SK-N-SH treated with all-trans-retinoic acid at 6 μM for 48 hours (cell line): ENCODE data around the gene CALHM2.

Source experiments
- ATAC-seq: fragments of 200-7000 bp; cut with Tn5 transposase; 3 replicates; pipeline ENCODE4 v1.9.1; 2020; ENCODE audit warnings: mild to moderate bottlenecking, moderate library complexity
- ARNTL ChIP-seq: fragments of 450-650 bp; formaldehyde crosslinking; IDR thresholded peaks from 2 replicates; pipeline ENCODE4 v1.5.0; 2020; ENCODE audit warnings: low read depth, mild to moderate bottlenecking, moderate library complexity, borderline replicate concordance
- BACH2 ChIP-seq: fragments of 250-450 bp; sonication (Bioruptor Pico); IDR thresholded peaks from 2 replicates; pipeline ENCODE4 v1.9.0; 2021; ENCODE audit warnings: mild to moderate bottlenecking, borderline replicate concordance
- CSDC2 ChIP-seq: fragments of 250-450 bp; sonication (Bioruptor Pico); IDR thresholded peaks from 2 replicates; pipeline ENCODE4 v1.5.0; 2020; ENCODE audit warnings: mild to moderate bottlenecking, moderate library complexity
- ESRRG ChIP-seq: fragments of 250-450 bp; sonication (Bioruptor Pico); IDR thresholded peaks from 2 replicates; pipeline ENCODE4 v1.6.1; 2021; ENCODE audit warnings: mild to moderate bottlenecking
- GLIS3 ChIP-seq: fragments of 250-450 bp; sonication (Bioruptor Pico); IDR thresholded peaks from 2 replicates; pipeline ENCODE4 v1.5.0; 2020; ENCODE audit warnings: mild to moderate bottlenecking, moderate library complexity
- ISL1 ChIP-seq: fragments of 250-450 bp; sonication (Bioruptor Pico); IDR thresholded peaks from 2 replicates; pipeline ENCODE4 v2.1.2; 2022; ENCODE audit warnings: mild to moderate bottlenecking, moderate library complexity
- OSR1 ChIP-seq: fragments of 250-450 bp; sonication (Bioruptor Pico); IDR thresholded peaks from 2 replicates; pipeline ENCODE4 v1.8.0; 2022; ENCODE audit warnings: moderate library complexity, mild to moderate bottlenecking, inconsistent platforms
- PPARA ChIP-seq: fragments of 250-450 bp; sonication (Bioruptor Pico); IDR thresholded peaks from 2 replicates; pipeline ENCODE4 v1.5.0; 2020; ENCODE audit warnings: mild to moderate bottlenecking, borderline replicate concordance
- SNAI2 ChIP-seq: fragments of 250-450 bp; sonication (Bioruptor Pico); IDR thresholded peaks from 2 replicates; pipeline ENCODE4 v1.5.0; 2020; ENCODE audit warnings: mild to moderate bottlenecking, moderate library complexity
- TCF4 ChIP-seq: fragments of 250-450 bp; sonication (Bioruptor Pico); IDR thresholded peaks from 2 replicates; pipeline ENCODE4 v1.8.0; 2021; ENCODE audit warnings: mild to moderate bottlenecking, moderate library complexity, borderline replicate concordance
- TOX ChIP-seq: fragments of 250-450 bp; sonication (Bioruptor Pico); IDR thresholded peaks from 2 replicates; pipeline ENCODE4 v1.8.0; 2021; ENCODE audit warnings: mild to moderate bottlenecking, moderate library complexity, borderline replicate concordance
- ZC3H10 ChIP-seq: fragments of 250-450 bp; sonication (Bioruptor Pico); IDR thresholded peaks from 2 replicates; pipeline ENCODE4 v1.5.1; 2021; ENCODE audit warnings: mild to moderate bottlenecking, moderate library complexity
- ZFP3 ChIP-seq: fragments of 250-450 bp; sonication (Bioruptor Pico); IDR thresholded peaks from 2 replicates; pipeline ENCODE4 v1.5.0; 2020; ENCODE audit warnings: mild to moderate bottlenecking, moderate library complexity
- ZFP30 ChIP-seq: fragments of 450-650 bp; formaldehyde crosslinking; IDR thresholded peaks from 2 replicates; pipeline ENCODE4 v1.5.0; 2022; ENCODE audit warnings: mild to moderate bottlenecking, moderate library complexity
- ZNF565 ChIP-seq: fragments of 450-650 bp; formaldehyde crosslinking; conservative IDR thresholded peaks from 2 replicates; pipeline ENCODE4 v1.5.0; 2020; ENCODE audit warnings: low read depth, mild to moderate bottlenecking, moderate library complexity
- ZNF70 ChIP-seq: fragments of 450-650 bp; formaldehyde crosslinking; IDR thresholded peaks from 2 replicates; pipeline ENCODE4 v1.5.0; 2020; ENCODE audit warnings: mild to moderate bottlenecking, moderate library complexity
- TF ChIP-seq, protein P1 (sequence below): fragments of 250-450 bp; sonication (Bioruptor Pico); IDR thresholded peaks from 2 replicates; pipeline ENCODE4 v1.5.0; 2020; ENCODE audit warnings: mild to moderate bottlenecking, moderate library complexity
- TF ChIP-seq, protein P2 (sequence below): fragments of 250-450 bp; sonication (Bioruptor Pico); IDR thresholded peaks from 2 replicates; pipeline ENCODE4 v1.5.1; 2021; ENCODE audit warnings: mild to moderate bottlenecking, moderate library complexity
- TF ChIP-seq, protein P3 (sequence below): fragments of 250-450 bp; sonication (Bioruptor Pico); IDR thresholded peaks from 2 replicates; pipeline ENCODE4 v1.8.0; 2020; ENCODE audit warnings: mild to moderate bottlenecking, moderate library complexity, borderline replicate concordance
- TF ChIP-seq, protein P4 (sequence below): fragments of 250-450 bp; sonication (Bioruptor Pico); IDR thresholded peaks from 2 replicates; pipeline ENCODE4 v1.8.0; 2021; ENCODE audit warnings: low read depth, mild to moderate bottlenecking, moderate library complexity, borderline replicate concordance
- TF ChIP-seq, protein P5 (sequence below): fragments of 250-450 bp; sonication (Bioruptor Pico); IDR thresholded peaks from 2 replicates; pipeline ENCODE4 v1.5.1; 2020; ENCODE audit warnings: low read depth, mild to moderate bottlenecking, moderate library complexity

CALHM2 gene

DNA sequence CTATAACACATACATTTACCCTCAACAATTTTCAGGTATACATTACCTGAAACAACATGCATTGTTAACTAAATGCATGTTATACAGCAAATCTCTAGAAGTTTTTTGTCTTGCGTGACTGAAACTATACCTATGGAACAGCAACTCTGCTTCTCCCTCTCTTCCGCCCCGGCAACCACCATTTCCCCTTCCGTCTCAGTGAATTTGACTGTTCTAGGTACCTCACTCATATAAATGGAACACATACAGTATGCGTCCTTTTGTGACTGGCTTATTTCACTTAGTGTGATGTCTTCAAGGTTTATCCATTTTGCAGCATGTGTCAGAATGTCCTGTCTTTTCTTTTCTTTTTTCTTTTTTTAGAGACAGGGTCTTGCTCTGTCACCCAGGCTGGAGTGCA is 22.5 kb downstream of the CALHM2 start:
- no peak for ATAC-seq
- no peak for TF ChIP-seq TCF4 (CRISPR knock-in tag)
- no peak for TF ChIP-seq ZFP30 (CRISPR knock-in tag)
- no peak for TF ChIP-seq ISL1 (CRISPR knock-in tag)
- no peak for TF ChIP-seq SNAI2

DNA sequence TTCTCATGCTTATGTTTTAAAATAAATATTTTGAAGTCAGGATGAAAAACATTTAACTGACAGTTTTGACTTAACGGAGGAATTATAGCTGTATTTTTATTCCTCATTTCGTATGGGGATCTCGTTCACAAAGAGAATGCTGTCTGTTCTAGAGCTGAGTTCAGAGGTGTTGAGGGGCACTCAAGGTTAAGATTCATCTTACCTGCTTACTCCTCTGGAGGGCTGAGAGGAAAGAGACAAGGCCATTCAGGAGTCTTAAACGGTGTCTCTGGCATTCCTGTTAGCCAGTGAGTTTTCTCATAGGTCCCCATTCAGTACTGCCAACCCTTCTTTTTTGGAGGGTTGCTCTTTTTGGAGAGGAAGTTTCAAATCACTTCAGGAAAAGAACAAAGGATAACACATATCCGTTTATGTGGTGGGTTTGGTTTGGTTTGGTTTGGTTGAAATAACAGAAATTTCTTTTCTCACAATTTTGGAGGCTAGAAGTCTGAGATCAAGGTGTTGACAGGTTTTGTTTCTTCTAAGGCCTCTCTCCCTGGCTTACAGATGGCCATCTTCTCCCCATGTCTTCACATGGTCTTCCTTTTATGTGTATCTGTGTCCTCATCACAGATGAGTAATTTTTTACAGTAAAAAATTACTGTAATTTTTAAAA is 23.1 kb downstream of the CALHM2 start:
- TF ChIP-seq ISL1 (CRISPR knock-in tag): no peak
- TF ChIP-seq TOX (CRISPR knock-in tag): no peak
- TF ChIP-seq BACH2 (CRISPR knock-in tag): no peak
- TF ChIP-seq OSR1: no peak
- no peak for TF ChIP-seq ESRRG (CRISPR knock-in tag)
- no peak for TF ChIP-seq ZC3H10
- TF ChIP-seq, protein P1, sequence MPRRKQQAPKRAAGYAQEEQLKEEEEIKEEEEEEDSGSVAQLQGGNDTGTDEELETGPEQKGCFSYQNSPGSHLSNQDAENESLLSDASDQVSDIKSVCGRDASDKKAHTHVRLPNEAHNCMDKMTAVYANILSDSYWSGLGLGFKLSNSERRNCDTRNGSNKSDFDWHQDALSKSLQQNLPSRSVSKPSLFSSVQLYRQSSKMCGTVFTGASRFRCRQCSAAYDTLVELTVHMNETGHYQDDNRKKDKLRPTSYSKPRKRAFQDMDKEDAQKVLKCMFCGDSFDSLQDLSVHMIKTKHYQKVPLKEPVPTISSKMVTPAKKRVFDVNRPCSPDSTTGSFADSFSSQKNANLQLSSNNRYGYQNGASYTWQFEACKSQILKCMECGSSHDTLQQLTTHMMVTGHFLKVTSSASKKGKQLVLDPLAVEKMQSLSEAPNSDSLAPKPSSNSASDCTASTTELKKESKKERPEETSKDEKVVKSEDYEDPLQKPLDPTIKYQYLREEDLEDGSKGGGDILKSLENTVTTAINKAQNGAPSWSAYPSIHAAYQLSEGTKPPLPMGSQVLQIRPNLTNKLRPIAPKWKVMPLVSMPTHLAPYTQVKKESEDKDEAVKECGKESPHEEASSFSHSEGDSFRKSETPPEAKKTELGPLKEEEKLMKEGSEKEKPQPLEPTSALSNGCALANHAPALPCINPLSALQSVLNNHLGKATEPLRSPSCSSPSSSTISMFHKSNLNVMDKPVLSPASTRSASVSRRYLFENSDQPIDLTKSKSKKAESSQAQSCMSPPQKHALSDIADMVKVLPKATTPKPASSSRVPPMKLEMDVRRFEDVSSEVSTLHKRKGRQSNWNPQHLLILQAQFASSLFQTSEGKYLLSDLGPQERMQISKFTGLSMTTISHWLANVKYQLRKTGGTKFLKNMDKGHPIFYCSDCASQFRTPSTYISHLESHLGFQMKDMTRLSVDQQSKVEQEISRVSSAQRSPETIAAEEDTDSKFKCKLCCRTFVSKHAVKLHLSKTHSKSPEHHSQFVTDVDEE (CRISPR knock-in tag): no peak
- TF ChIP-seq ZFP30 (CRISPR knock-in tag): no peak
- no peak for TF ChIP-seq CSDC2
- TF ChIP-seq SNAI2: no peak
- TF ChIP-seq, all 23 proteins: peak for 0
- ATAC-seq: no peak

DNA sequence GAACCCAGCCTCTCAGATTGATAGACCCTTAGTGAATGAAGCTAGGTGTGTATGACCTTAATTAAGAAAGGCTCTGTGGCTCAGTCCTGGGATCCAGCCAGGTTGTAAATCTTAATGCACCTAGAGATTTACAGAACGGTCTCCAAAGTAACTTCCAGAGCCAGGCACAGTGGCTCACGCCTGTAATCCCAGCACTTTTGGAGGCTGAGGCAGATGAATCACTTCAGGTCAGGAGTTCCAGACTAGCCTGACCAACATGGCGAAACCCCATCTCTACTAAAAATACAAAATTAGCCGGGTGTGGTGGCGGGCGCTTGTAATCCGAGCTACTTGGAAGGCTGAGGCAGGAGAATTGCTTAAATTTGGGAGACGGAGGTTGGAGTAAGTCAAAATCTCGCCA is 24.3 kb downstream of the CALHM2 start:
- TF ChIP-seq ZNF70: no peak
- TF ChIP-seq, protein P2, sequence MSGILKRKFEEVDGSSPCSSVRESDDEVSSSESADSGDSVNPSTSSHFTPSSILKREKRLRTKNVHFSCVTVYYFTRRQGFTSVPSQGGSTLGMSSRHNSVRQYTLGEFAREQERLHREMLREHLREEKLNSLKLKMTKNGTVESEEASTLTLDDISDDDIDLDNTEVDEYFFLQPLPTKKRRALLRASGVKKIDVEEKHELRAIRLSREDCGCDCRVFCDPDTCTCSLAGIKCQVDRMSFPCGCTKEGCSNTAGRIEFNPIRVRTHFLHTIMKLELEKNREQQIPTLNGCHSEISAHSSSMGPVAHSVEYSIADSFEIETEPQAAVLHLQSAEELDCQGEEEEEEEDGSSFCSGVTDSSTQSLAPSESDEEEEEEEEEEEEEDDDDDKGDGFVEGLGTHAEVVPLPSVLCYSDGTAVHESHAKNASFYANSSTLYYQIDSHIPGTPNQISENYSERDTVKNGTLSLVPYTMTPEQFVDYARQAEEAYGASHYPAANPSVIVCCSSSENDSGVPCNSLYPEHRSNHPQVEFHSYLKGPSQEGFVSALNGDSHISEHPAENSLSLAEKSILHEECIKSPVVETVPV (CRISPR knock-in tag): no peak
- TF ChIP-seq, protein P3, sequence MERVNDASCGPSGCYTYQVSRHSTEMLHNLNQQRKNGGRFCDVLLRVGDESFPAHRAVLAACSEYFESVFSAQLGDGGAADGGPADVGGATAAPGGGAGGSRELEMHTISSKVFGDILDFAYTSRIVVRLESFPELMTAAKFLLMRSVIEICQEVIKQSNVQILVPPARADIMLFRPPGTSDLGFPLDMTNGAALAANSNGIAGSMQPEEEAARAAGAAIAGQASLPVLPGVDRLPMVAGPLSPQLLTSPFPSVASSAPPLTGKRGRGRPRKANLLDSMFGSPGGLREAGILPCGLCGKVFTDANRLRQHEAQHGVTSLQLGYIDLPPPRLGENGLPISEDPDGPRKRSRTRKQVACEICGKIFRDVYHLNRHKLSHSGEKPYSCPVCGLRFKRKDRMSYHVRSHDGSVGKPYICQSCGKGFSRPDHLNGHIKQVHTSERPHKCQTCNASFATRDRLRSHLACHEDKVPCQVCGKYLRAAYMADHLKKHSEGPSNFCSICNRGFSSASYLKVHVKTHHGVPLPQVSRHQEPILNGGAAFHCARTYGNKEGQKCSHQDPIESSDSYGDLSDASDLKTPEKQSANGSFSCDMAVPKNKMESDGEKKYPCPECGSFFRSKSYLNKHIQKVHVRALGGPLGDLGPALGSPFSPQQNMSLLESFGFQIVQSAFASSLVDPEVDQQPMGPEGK (CRISPR knock-in tag): no peak
- TF ChIP-seq OSR1: no peak
- no peak for TF ChIP-seq ISL1 (CRISPR knock-in tag)
- no peak for TF ChIP-seq PPARA (CRISPR knock-in tag)
- TF ChIP-seq ARNTL (CRISPR knock-in tag): no peak
- TF ChIP-seq ESRRG (CRISPR knock-in tag): no peak
- TF ChIP-seq TCF4 (CRISPR knock-in tag): no peak
- no peak for TF ChIP-seq GLIS3
- TF ChIP-seq, protein P4, sequence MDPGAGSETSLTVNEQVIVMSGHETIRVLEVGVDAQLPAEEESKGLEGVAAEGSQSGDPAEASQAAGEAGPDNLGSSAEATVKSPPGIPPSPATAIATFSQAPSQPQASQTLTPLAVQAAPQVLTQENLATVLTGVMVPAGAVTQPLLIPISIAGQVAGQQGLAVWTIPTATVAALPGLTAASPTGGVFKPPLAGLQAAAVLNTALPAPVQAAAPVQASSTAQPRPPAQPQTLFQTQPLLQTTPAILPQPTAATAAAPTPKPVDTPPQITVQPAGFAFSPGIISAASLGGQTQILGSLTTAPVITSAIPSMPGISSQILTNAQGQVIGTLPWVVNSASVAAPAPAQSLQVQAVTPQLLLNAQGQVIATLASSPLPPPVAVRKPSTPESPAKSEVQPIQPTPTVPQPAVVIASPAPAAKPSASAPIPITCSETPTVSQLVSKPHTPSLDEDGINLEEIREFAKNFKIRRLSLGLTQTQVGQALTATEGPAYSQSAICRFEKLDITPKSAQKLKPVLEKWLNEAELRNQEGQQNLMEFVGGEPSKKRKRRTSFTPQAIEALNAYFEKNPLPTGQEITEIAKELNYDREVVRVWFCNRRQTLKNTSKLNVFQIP: no peak
- TF ChIP-seq CSDC2: no peak
- TF ChIP-seq, protein P5, sequence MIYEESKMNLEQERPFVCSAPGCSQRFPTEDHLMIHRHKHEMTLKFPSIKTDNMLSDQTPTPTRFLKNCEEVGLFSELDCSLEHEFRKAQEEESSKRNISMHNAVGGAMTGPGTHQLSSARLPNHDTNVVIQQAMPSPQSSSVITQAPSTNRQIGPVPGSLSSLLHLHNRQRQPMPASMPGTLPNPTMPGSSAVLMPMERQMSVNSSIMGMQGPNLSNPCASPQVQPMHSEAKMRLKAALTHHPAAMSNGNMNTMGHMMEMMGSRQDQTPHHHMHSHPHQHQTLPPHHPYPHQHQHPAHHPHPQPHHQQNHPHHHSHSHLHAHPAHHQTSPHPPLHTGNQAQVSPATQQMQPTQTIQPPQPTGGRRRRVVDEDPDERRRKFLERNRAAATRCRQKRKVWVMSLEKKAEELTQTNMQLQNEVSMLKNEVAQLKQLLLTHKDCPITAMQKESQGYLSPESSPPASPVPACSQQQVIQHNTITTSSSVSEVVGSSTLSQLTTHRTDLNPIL (CRISPR knock-in tag): no peak
- TF ChIP-seq BACH2 (CRISPR knock-in tag): no peak
- TF ChIP-seq ZFP30 (CRISPR knock-in tag): no peak
- no peak for TF ChIP-seq ZNF565 (CRISPR knock-in tag)
- TF ChIP-seq, protein P1 (CRISPR knock-in tag): no peak
- TF ChIP-seq SNAI2: no peak
- no peak for TF ChIP-seq ZC3H10
- no peak for TF ChIP-seq ZFP3
- ATAC-seq: no peak
